HG03095 (cell line): Measurements from ENCODE around the gene PRTFDC1.
"Not testable (repeated sequence)": the region's sequence is repeated elsewhere in the genome, so short reads cannot be mapped to it uniquely, and the experiment has no call there.

Experiments used
- ATAC-seq: cut with Tn5 transposase; IDR thresholded peaks from one replicate; pipeline ENCODE4 v1.9.1; 2021; ENCODE audit warnings: moderate library complexity; ENCODE audit not compliant: unreplicated experiment

The PRTFDC1 gene

GRCh38 chr10:24966962-24967481 is 14.6 kb upstream of the PRTFDC1 start:
- ATAC-seq, result no peak

GRCh38 chr10:24965051-24965450 is 12.6 kb upstream of the PRTFDC1 start:
- no peak for ATAC-seq

- no peak for ATAC-seq
Observed at GRCh38 chr10:24963521-24964041, 11.2 kb upstream of the PRTFDC1 start.

GRCh38 chr10:24962995-24963394 is 10.6 kb upstream of the PRTFDC1 start:
- no peak for ATAC-seq

- ATAC-seq, result no peak
Observed at GRCh38 chr10:24961582-24961981, 9.2 kb upstream of the PRTFDC1 start.

- ATAC-seq, result no peak
Observed at GRCh38 chr10:24959382-24959730, 7.0 kb upstream of the PRTFDC1 start.

- no peak for ATAC-seq
Observed at GRCh38 chr10:24958721-24959381, 6.4 kb upstream of the PRTFDC1 start.

- ATAC-seq, result no peak
Observed at GRCh38 chr10:24958091-24958720, 5.8 kb upstream of the PRTFDC1 start.

- not testable (repeated sequence) for ATAC-seq
Observed at GRCh38 chr10:24957624-24958051, 5.2 kb upstream of the PRTFDC1 start.

- no peak for ATAC-seq
Observed at GRCh38 chr10:24953675-24954074, 1.3 kb upstream of the PRTFDC1 start.

- no peak for ATAC-seq
Observed at GRCh38 chr10:24952707-24953645, 570 bp upstream of the PRTFDC1 start.

GRCh38 chr10:24951201-24952142 is 934 bp downstream of the PRTFDC1 start:
- ATAC-seq, result no peak

GRCh38 chr10:24950439-24950838 is 2.0 kb downstream of the PRTFDC1 start:
- no peak for ATAC-seq

GRCh38 chr10:24949616-24950015 is 2.8 kb downstream of the PRTFDC1 start:
- no peak for ATAC-seq

- ATAC-seq, result peak; percentile 61
Observed at GRCh38 chr10:24947304-24948097, 4.9 kb downstream of the PRTFDC1 start.

- ATAC-seq, result no peak
Observed at GRCh38 chr10:24944512-24945255, 7.7 kb downstream of the PRTFDC1 start.

- no peak for ATAC-seq
Observed at GRCh38 chr10:24938525-24938924, 13.9 kb downstream of the PRTFDC1 start.

- ATAC-seq, result no peak
Observed at GRCh38 chr10:24938076-24938475, 14.3 kb downstream of the PRTFDC1 start.
